Skeletal muscle tissue (tissue), 4 donors: ENCODE results near the gene IGFBP5. TPM values are rescaled to one million over a fixed set of nuclear protein-coding genes. Genes with fewer than 3 reads are reported as not detected.
A peak's percentile ranks its signal among the peaks of the same experiment; 100 is the strongest.

Experiments
- H3K27ac ChIP-seq: one replicate; pipeline ENCODE4 v1.7.0; 2013; ENCODE audit warnings: mild to moderate bottlenecking, low read depth, low read length, inconsistent platforms
- H3K27me3 ChIP-seq, 3 donors: one replicate each; pipeline ENCODE4 v1.7.0; 2013; ENCODE audit warnings: low read length in 3 of 3; ENCODE audit not compliant: control insufficient read depth in 3 of 3, insufficient read depth in 3 of 3
- H3K36me3 ChIP-seq, 3 donors: one replicate each; pipeline ENCODE4 v1.7.0; 2013; ENCODE audit warnings: low read length in 3 of 3; ENCODE audit not compliant: control insufficient read depth in 3 of 3, insufficient read depth in 3 of 3
- H3K4me1 ChIP-seq, 3 donors: one replicate each; pipeline ENCODE4 v1.7.0; 2013; ENCODE audit warnings: low read length in 3 of 3, mild to moderate bottlenecking in 3 of 3; ENCODE audit not compliant: control insufficient read depth in 3 of 3, insufficient read depth in 3 of 3
- H3K4me3 ChIP-seq, 3 donors: one replicate each; pipeline ENCODE4 v1.7.0; 2013; ENCODE audit warnings: low read length in 3 of 3
- H3K9ac ChIP-seq, 3 donors: one replicate each; pipeline ENCODE4 v1.7.0; 2013; ENCODE audit warnings: low read length in 3 of 3, mild to moderate bottlenecking in 3 of 3, moderate library complexity in 2 of 3, low read depth in 1 of 3
- H3K9me3 ChIP-seq, 3 donors: one replicate each; pipeline ENCODE4 v1.7.0; 2013; ENCODE audit warnings: low read length in 3 of 3; ENCODE audit not compliant: control insufficient read depth in 3 of 3
- total RNA-seq: library from RNA; depleted of rRNA; stranded (reverse); fragments of >200 nt; gene quantifications from one replicate; pipeline ENCODE4 v1.2.3, GENCODE V29; 2014
- donor health status: Osteomylitis.

Gene IGFBP5
- total RNA-seq, 1 donor from 2014 or later: 260 TPM

GRCh38 chr2:216680951-216681629, 14.3 kb downstream of the IGFBP5 start:
- Histone ChIP-seq H3K27ac (peak overlapping the region; percentile 98), H3K36me3 (peaks cover 28 to 50% (median 29%) of the 10 kb centered on the region in 3 donors), H3K9me3 (no peaks in the 10 kb centered on the region), H3K4me1 (peaks cover 75 to 85% (median 82%) of the 10 kb centered on the region in 3 donors), H3K4me3 (peak overlapping the region in 2 of 3 donors; percentile 1 to 52), H3K27me3 (no peaks in the 10 kb centered on the region), H3K9ac (peak overlapping the region; percentile 3 to 79 (median 8))

DNA sequence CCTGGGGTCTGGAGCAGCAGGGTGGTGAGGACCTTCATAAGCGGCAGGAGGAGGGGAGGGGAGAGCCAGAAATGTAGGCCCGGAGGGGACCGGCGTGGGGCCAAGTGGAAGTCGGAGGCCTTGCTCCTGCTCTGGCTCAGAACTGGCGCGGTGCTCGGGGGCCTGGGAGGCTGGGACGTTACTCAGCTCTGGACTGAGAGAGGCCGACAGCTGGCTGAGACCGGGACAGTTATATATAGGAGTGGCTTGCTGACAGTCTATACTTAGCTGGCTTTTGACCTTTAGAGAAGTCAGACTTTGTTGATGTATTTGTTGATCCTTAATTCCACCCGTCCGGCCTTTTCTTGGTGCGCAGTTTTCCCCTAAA, 15.7 kb downstream of the IGFBP5 start:
- Histone ChIP-seq H3K9me3 (no peaks in the 10 kb centered on the region), H3K36me3 (peaks cover 39 to 57% (median 42%) of the 10 kb centered on the region in 3 donors), H3K9ac (peak overlapping the region; percentile 65 to 82 (median 79)), H3K27me3 (no peaks in the 10 kb centered on the region), H3K27ac (peak overlapping the region; percentile 98), H3K4me3 (peak overlapping the region; percentile 11 to 67 (median 52)), H3K4me1 (peaks cover 63 to 73% (median 70%) of the 10 kb centered on the region in 3 donors)

GRCh38 chr2:216678813-216679657, 16.3 kb downstream of the IGFBP5 start:
- no peaks in the 10 kb centered on the region for H3K9me3 ChIP-seq
- peaks cover 57 to 72% (median 64%) of the 10 kb centered on the region in 3 donors for H3K4me1 ChIP-seq
- peak overlapping the region; percentile 11 to 49 (median 47) for H3K4me3 ChIP-seq
- no peaks in the 10 kb centered on the region for H3K27me3 ChIP-seq
- peaks cover 45 to 63% (median 48%) of the 10 kb centered on the region in 3 donors for H3K36me3 ChIP-seq
- peak overlapping the region; percentile 98 for H3K27ac ChIP-seq
- peak overlapping the region; percentile 63 to 82 (median 71) for H3K9ac ChIP-seq

GRCh38 chr2:216678098-216678465, 17.3 kb downstream of the IGFBP5 start:
- Histone ChIP-seq H3K4me1 (peaks cover 48 to 67% (median 54%) of the 10 kb centered on the region in 3 donors), H3K36me3 (peaks cover 45 to 67% (median 48%) of the 10 kb centered on the region in 3 donors)

GRCh38 chr2:216677439-216678097, 17.8 kb downstream of the IGFBP5 start:
- peak overlapping the region; percentile 98 for H3K27ac ChIP-seq
- peaks cover 45 to 66% (median 48%) of the 10 kb centered on the region in 3 donors for H3K36me3 ChIP-seq
- peaks cover 46 to 64% (median 50%) of the 10 kb centered on the region in 3 donors for H3K4me1 ChIP-seq

More at GRCh38 chr2:216678098-216678465, 17.3 kb downstream of the IGFBP5 start:
- Histone ChIP-seq H3K9me3 (no peaks in the 10 kb centered on the region), H3K4me3 (peak overlapping the region in 1 of 3 donors; percentile 3), H3K27me3 (no peaks in the 10 kb centered on the region), H3K9ac (peak overlapping the region in 2 of 3 donors; percentile 5 to 82), H3K27ac (peak overlapping the region; percentile 98)

GRCh38 chr2:216676630-216677029, 18.7 kb downstream of the IGFBP5 start:
- no peak overlapping the region for H3K27ac ChIP-seq
- H3K9me3 ChIP-seq: no peaks in the 10 kb centered on the region
- peaks cover 45 to 66% (median 48%) of the 10 kb centered on the region in 3 donors for H3K36me3 ChIP-seq
- no peaks in the 10 kb centered on the region for H3K27me3 ChIP-seq
- no peak overlapping the region for H3K9ac ChIP-seq
- no peak overlapping the region for H3K4me3 ChIP-seq
- H3K4me1 ChIP-seq: peaks cover 37 to 55% (median 42%) of the 10 kb centered on the region in 3 donors

More at GRCh38 chr2:216677439-216678097, 17.8 kb downstream of the IGFBP5 start:
- H3K9ac ChIP-seq: peak overlapping the region in 1 of 3 donors; percentile 82
- H3K4me3 ChIP-seq: peak overlapping the region in 1 of 3 donors; percentile 3
- H3K27me3 ChIP-seq: no peaks in the 10 kb centered on the region
- H3K9me3 ChIP-seq: no peaks in the 10 kb centered on the region

DNA sequence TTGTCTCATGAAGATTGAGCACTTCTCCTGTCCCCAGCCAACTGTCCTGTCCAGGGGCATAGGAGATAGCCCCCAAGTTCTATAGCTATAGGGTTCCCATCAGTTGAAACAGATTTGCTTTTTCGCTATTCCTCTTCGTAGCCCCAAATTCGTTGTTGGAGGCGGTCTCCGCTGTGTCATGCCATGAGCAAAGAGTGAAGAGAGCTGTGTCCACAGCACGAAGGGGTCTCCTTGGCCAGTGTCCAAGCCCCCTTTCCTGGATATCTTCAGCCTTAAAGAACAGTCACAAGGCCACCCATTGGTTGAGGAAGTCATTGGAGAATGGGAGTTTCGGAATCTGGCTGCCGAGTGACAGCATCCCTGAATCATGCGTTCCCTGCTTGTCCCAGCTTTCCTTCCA, 21.0 kb downstream of the IGFBP5 start:
- Histone ChIP-seq H3K9me3 (no peaks in the 10 kb centered on the region), H3K4me3 (no peak overlapping the region), H3K9ac (peak overlapping the region in 1 of 3 donors; percentile 8), H3K27me3 (no peaks in the 10 kb centered on the region), H3K27ac (no peak overlapping the region), H3K36me3 (peaks cover 45 to 61% (median 48%) of the 10 kb centered on the region in 3 donors), H3K4me1 (peaks cover 15 to 36% (median 20%) of the 10 kb centered on the region in 3 donors)

DNA sequence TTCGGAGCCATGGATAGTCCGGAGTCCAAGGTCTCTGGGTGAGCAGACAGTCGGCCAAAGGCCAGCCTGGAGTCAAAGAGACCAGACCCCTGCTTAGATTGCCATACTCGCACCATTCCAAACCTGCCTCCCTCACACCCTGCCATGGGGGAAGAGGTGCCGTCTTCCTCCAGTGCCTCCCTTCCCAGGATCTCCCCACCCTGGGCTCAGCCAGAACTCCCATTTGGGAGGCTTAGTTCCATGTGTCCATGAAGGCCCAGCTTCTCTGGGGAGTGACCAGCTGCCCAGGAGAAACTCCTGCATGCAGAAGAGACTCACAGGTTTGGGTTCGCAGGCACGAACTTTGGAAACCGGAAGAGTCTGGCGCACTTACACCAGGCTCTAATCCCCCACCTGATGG, 21.7 kb downstream of the IGFBP5 start:
- peaks cover 41 to 54% (median 42%) of the 10 kb centered on the region in 3 donors for H3K36me3 ChIP-seq
- H3K4me1 ChIP-seq: peaks cover 8 to 29% (median 12%) of the 10 kb centered on the region in 3 donors
- H3K9me3 ChIP-seq: no peaks in the 10 kb centered on the region
- H3K27ac ChIP-seq: peak overlapping the region; percentile 51
- H3K4me3 ChIP-seq: no peak overlapping the region
- H3K9ac ChIP-seq: no peak overlapping the region
- no peaks in the 10 kb centered on the region for H3K27me3 ChIP-seq

DNA sequence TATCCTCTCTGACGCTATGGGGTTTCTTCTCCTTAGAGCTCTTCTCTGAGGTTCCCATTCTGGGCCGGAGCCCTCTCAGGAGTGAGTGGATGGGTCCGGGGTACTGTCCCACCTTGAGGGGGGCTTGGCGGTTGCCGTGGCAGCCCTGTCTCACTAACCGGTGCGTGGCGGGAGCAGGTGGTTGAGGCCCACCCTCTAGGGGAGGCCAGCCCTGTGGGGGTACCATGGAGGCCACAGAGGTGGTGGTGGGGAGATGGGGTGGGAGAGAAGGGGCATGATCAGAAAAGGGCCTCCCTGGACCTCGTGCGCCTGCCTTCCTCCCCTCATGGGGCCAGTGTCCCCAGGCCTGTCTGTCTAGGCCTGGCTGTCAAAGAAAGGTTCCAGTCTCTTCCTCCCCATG, 22.3 kb downstream of the IGFBP5 start:
- Histone ChIP-seq H3K4me3 (no peak overlapping the region), H3K27ac (peak overlapping the region; percentile 51), H3K9ac (no peak overlapping the region), H3K9me3 (no peaks in the 10 kb centered on the region), H3K4me1 (peaks cover 2 to 23% (median 6%) of the 10 kb centered on the region in 3 donors), H3K36me3 (peaks cover 35 to 48% (median 36%) of the 10 kb centered on the region in 3 donors), H3K27me3 (no peaks in the 10 kb centered on the region)
